Mucosa of gallbladder (tissue), 1 donor: ENCODE measurements around the gene PNLDC1. TPM values are rescaled to one million over a fixed set of nuclear protein-coding genes. Genes with fewer than 3 reads are reported as not detected.
"Not testable (repeated sequence)": the region's sequence is repeated elsewhere in the genome, so short reads cannot be mapped to it uniquely, and the experiment has no call there.

ENCODE experiments used
- DNase-seq: peaks from one replicate; pipeline ENCODE4 v3.0.0-alpha.2; 2020; ENCODE audit warnings: low spot score
- total RNA-seq: library from RNA; stranded (reverse); gene quantifications from one replicate; pipeline ENCODE4 v1.2.1, GENCODE V29; 2021
- donor health status: DM: no; HTN: no; CAD: no.

PNLDC1 gene
- total RNA-seq, 1 donor from 2014 or later, result 0.23 TPM

- no peak for DNase-seq
Observed at GRCh38 chr6:159788276-159788675, 11.8 kb upstream of the PNLDC1 start.

GRCh38 chr6:159788753-159789376, 11.2 kb upstream of the PNLDC1 start:
- peak; percentile 53 for DNase-seq

GRCh38 chr6:159789377-159790148, 10.5 kb upstream of the PNLDC1 start, which contains the start of gene TCP1:
Gene TCP1 (minus strand): TSS chr6:159789602. CDS start chr6:159789468, 134 bp downstream.
- peak; percentile 100 for DNase-seq

- DNase-seq, result peak; percentile 94
Observed at GRCh38 chr6:159790149-159790955, 9.7 kb upstream of the PNLDC1 start, which contains the start of gene MRPL18. Gene MRPL18 (plus strand): TSS chr6:159790467. CDS start chr6:159790588, 121 bp downstream.

GRCh38 chr6:159790956-159791598, 9.0 kb upstream of the PNLDC1 start:
- no peak for DNase-seq

GRCh38 chr6:159794976-159795375, 5.1 kb upstream of the PNLDC1 start:
- not testable (repeated sequence) for DNase-seq

GRCh38 chr6:159797554-159797953, 2.5 kb upstream of the PNLDC1 start:
- no peak for DNase-seq

- DNase-seq, result no peak
Observed at GRCh38 chr6:159801935-159802334, 1.9 kb downstream of the PNLDC1 start.

- no peak for DNase-seq
Observed at GRCh38 chr6:159804504-159804903, 4.4 kb downstream of the PNLDC1 start.

- DNase-seq, result no peak
Observed at GRCh38 chr6:159805440-159806020, 5.5 kb downstream of the PNLDC1 start.

- no peak for DNase-seq
Observed at GRCh38 chr6:159806021-159806458, 6.0 kb downstream of the PNLDC1 start.

GRCh38 chr6:159807150-159807858, 7.2 kb downstream of the PNLDC1 start:
- DNase-seq, result no peak

- no peak for DNase-seq
Observed at GRCh38 chr6:159808647-159809046, 8.6 kb downstream of the PNLDC1 start.

GRCh38 chr6:159809149-159809548, 9.1 kb downstream of the PNLDC1 start:
- DNase-seq, result no peak

- no peak for DNase-seq
Observed at GRCh38 chr6:159813781-159814180, 13.7 kb downstream of the PNLDC1 start.

- DNase-seq, result no peak
Observed at GRCh38 chr6:159815410-159815809, 15.3 kb downstream of the PNLDC1 start.

- DNase-seq, result not testable (repeated sequence)
Observed at GRCh38 chr6:159816775-159817174, 16.7 kb downstream of the PNLDC1 start.

GRCh38 chr6:159817951-159818739, 18.1 kb downstream of the PNLDC1 start:
- no peak for DNase-seq

GRCh38 chr6:159819098-159819497, 19.0 kb downstream of the PNLDC1 start:
- DNase-seq, result no peak
